ENCODE measurements around the gene CALN1.
"Not testable (repeated sequence)": the region's sequence is repeated elsewhere in the genome, so short reads cannot be mapped to it uniquely, and the experiment has no call there.

The CALN1 gene

DNA sequence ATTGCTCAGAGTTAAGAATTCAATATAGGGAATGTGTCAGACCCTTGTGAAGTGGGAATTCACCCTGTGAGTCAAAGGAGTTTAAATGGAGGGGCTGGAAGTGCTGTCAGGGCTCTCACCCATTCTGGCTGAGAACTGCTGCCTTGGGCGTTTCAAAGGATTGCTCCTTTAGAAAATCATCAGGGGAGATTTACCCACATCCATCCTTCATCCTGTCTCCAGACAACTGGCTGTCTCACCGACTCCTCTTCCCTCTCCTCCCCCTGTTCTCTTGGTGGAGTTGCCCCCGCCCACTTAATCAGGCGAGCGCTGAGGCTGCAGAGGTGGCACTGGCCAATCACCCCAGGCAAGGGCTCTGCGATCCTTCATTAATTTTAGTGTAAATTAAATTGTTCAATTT, 554.8 kb downstream of the CALN1 start:
- Histone ChIP-seq H2AFZ (ENCODE audit: low read depth, low read length) (no peak overlapping the region), H3K4me1 (ENCODE audit: insufficient read depth, low read length) (no peaks in the 10 kb centered on the region), H3K36me3 (ENCODE audit: insufficient read depth, low read length) (no peaks in the 10 kb centered on the region), H3K27me3 (ENCODE audit: insufficient read depth, low read length) (peaks cover 2% of the 10 kb centered on the region), H3K9me3 (ENCODE audit: low read length) (no peaks in the 10 kb centered on the region), H3K4me3 (ENCODE audit: low read length) (no peak overlapping the region)

DNA sequence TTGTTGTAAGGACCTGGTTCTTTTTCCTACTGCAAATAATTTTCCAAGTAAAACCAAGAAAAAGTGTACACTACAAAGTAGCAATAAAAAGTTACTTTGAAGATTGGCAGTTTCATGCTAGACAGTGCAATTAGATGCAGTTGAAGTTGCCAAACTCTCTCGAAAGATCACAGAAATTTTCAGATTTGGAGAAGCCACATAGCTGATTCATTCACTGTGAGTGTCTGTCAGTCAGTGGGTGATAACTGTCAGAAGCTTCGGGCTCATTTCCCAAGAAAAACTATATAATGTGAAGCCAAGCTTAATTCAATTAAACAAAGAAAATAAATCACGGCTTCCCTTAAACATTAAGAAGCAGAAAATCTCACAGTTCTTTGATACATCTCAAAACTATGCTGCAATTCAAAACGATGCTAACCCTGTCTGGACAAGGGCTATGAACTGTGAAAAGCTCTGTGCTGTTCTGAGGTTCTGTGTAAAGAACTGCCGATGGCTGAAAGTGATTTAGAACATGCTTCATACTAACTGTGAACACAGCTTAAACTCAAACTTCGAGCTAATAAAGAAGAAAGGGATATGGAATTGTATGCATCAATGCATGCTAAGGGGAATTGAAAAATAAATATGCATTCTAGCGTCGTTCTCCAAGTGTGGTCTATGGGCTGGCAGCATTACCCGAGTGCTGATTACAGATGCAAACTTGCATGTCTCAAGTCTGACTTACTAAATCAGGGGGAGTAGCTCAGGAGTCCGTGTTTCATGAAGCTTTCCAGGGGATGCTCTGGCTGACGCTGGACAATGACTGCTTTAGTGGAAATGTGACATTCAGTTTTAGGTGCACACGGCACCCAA, 557.4 kb downstream of the CALN1 start:
- H3K4me1 ChIP-seq (ENCODE audit: insufficient read depth, low read length), result no peaks in the 10 kb centered on the region
- H3K27me3 ChIP-seq (ENCODE audit: insufficient read depth, low read length), result peaks cover 2% of the 10 kb centered on the region
- H3K36me3 ChIP-seq (ENCODE audit: insufficient read depth, low read length), result no peaks in the 10 kb centered on the region
- H3K4me3 ChIP-seq (ENCODE audit: low read length), result no peak overlapping the region
- H2AFZ ChIP-seq (ENCODE audit: low read depth, low read length), result no peak overlapping the region
- no peaks in the 10 kb centered on the region for H3K9me3 ChIP-seq (ENCODE audit: low read length)

DNA sequence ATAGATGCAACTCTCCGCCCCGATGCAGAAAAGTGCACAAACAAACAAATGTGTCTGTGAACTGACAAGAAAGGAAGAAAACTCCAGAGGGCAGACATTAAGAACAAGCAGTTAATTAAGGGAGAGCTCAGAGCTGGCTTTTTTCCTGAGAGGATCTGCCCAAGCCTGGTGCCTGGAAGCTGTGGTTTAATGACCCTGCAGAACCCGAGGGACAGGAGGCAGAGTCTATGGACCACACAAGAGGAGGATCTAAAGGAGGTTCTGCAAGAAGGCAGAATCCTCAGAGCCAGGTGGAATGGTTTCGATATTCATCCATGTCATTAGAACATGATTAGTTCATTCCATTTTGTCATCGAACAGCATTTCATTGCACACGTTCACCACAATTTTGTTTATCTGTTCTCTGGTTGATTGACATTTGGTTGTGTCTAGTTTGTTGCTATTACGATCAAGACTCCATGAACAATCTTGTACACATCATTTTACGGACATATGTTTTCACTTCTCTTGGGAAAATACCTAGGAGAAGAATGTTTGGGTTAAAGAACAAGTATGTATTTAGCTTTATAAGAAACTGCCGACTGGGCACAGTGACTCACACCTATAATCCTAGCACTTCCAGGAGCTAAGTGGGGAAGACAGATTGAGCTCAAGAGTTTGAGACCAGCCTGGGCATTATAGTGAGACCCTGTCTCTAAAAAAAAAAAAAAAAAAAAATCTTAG, 560.2 kb downstream of the CALN1 start:
- H3K4me1 ChIP-seq (ENCODE audit: insufficient read depth, low read length), result no peaks in the 10 kb centered on the region
- H3K27me3 ChIP-seq (ENCODE audit: insufficient read depth, low read length), result peaks cover 2% of the 10 kb centered on the region

DNA sequence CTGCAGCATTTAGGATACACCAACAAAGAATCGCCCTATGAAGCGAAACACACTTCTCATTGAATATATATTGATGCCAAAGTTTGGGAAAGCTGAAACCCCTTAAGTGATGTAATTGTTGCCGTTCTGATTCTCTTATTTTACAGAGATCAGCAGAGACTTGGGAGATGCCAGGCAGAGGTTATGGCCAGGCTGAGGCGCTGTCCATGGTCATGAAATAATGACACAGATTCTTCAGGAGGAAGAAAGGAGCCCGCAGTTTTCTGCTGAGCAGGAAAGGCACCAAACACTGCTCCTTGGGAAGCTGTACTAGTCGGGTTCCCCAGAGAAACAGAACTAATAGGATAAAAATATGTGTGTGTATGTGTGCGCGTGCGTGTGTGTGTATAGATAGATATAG, 566.0 kb downstream of the CALN1 start:
- H2AFZ ChIP-seq (ENCODE audit: low read depth, low read length), result no peak overlapping the region
- no peaks in the 10 kb centered on the region for H3K27me3 ChIP-seq (ENCODE audit: insufficient read depth, low read length)
- H3K36me3 ChIP-seq (ENCODE audit: insufficient read depth, low read length), result no peaks in the 10 kb centered on the region
- H3K9me3 ChIP-seq (ENCODE audit: low read length), result no peaks in the 10 kb centered on the region
- no peak overlapping the region for H3K4me3 ChIP-seq (ENCODE audit: low read length)
- no peaks in the 10 kb centered on the region for H3K4me1 ChIP-seq (ENCODE audit: insufficient read depth, low read length)

More for the DNA sequence above, 560.2 kb downstream of the CALN1 start:
- H3K4me3 ChIP-seq (ENCODE audit: low read length), result no peak overlapping the region
- no peak overlapping the region for H2AFZ ChIP-seq (ENCODE audit: low read depth, low read length)
- no peaks in the 10 kb centered on the region for H3K9me3 ChIP-seq (ENCODE audit: low read length)
- H3K36me3 ChIP-seq (ENCODE audit: insufficient read depth, low read length), result no peaks in the 10 kb centered on the region

DNA sequence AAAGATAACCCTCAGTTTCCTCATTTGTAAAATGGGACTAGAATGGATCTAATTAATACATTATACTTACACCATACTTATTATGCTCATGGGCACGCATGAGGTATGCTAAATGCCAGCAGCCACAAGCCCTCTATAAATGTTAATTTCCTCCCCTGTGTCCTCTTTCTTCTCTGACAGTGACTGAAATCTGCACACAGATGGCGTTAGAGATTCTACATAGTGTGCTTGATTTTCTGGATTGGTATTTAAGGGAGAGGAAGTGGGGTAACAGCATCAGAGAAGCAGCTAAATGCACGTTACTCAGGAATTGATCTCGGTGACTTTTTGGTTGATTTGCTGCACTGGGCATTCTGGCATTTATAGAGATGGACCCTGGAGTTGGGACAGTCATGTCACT, 568.5 kb downstream of the CALN1 start:
- no peaks in the 10 kb centered on the region for H3K27me3 ChIP-seq (ENCODE audit: insufficient read depth, low read length)
- H3K4me3 ChIP-seq (ENCODE audit: low read length), result no peak overlapping the region
- no peaks in the 10 kb centered on the region for H3K36me3 ChIP-seq (ENCODE audit: insufficient read depth, low read length)
- H2AFZ ChIP-seq (ENCODE audit: low read depth, low read length), result no peak overlapping the region
- H3K4me1 ChIP-seq (ENCODE audit: insufficient read depth, low read length), result no peaks in the 10 kb centered on the region
- no peaks in the 10 kb centered on the region for H3K9me3 ChIP-seq (ENCODE audit: low read length)

DNA sequence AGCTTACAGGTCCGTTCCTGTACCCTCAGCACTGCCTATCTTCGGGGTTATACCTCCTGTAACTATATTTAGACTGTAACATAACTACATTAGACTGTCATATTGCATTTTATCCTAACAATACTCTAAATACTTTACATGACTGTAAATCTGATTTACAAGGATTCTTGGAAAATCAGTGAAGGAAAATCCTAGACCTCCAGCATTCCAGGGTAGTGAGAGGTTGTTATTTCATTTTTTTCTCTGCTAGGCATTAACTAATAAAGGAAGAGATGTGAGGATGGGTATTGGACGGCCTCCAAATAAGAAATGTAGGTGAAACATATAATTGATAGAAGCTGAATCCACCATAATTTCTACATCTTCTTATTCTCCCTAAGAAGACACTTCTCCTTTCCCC, 569.4 kb downstream of the CALN1 start:
- no peaks in the 10 kb centered on the region for H3K36me3 ChIP-seq (ENCODE audit: insufficient read depth, low read length)
- H3K4me1 ChIP-seq (ENCODE audit: insufficient read depth, low read length), result no peaks in the 10 kb centered on the region
- no peak overlapping the region for H2AFZ ChIP-seq (ENCODE audit: low read depth, low read length)
- no peaks in the 10 kb centered on the region for H3K27me3 ChIP-seq (ENCODE audit: insufficient read depth, low read length)
- H3K9me3 ChIP-seq (ENCODE audit: low read length), result no peaks in the 10 kb centered on the region
- no peak overlapping the region for H3K4me3 ChIP-seq (ENCODE audit: low read length)

DNA sequence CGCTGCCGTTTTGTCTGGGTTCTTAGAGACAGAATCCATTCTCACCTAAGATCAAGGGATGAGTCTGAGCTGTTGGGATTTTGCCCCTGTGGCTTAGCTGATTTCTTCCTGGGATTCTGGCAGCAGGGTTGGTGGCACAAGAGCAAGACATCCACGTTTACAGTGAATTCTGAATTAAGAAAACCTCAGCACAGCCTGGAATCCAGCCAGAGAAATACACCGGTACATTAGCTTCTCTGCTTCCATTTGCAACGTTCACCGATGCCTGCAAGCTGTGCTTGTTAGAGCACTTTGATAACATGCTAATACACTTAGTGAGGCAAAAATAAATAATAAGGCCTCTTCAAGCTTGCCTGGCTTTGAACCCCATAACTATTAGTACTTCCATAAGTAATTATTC, 569.8 kb downstream of the CALN1 start:
- Histone ChIP-seq H3K9me3 (ENCODE audit: low read length) (no peaks in the 10 kb centered on the region), H3K27me3 (ENCODE audit: insufficient read depth, low read length) (no peaks in the 10 kb centered on the region), H3K36me3 (ENCODE audit: insufficient read depth, low read length) (no peaks in the 10 kb centered on the region), H3K4me1 (ENCODE audit: insufficient read depth, low read length) (no peaks in the 10 kb centered on the region), H3K4me3 (ENCODE audit: low read length) (no peak overlapping the region), H2AFZ (ENCODE audit: low read depth, low read length) (no peak overlapping the region)

DNA sequence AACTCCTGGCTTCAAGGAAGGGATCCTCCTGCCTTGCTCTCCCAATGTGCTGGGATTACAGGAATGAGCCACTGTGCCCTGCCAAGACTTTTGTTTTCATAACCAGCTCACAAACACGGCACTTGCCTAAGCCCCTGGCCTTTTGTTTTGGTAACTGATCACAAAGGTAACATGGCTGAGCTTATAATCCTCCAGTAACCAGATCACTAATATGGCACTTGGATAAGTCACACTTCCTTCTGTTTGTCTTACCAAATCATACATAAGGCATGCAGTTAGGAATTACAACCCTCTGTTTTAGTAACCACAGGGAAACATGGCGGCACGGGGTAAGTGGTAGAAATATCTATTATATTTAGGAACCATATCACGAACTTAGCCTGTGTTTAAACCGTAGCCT, 577.1 kb downstream of the CALN1 start:
- Histone ChIP-seq H3K4me1 (ENCODE audit: insufficient read depth, low read length) (no peaks in the 10 kb centered on the region), H3K27me3 (ENCODE audit: insufficient read depth, low read length) (no peaks in the 10 kb centered on the region), H2AFZ (ENCODE audit: low read depth, low read length) (no peak overlapping the region), H3K36me3 (ENCODE audit: insufficient read depth, low read length) (no peaks in the 10 kb centered on the region), H3K9me3 (ENCODE audit: low read length) (no peaks in the 10 kb centered on the region), H3K4me3 (ENCODE audit: low read length) (no peak overlapping the region)

DNA sequence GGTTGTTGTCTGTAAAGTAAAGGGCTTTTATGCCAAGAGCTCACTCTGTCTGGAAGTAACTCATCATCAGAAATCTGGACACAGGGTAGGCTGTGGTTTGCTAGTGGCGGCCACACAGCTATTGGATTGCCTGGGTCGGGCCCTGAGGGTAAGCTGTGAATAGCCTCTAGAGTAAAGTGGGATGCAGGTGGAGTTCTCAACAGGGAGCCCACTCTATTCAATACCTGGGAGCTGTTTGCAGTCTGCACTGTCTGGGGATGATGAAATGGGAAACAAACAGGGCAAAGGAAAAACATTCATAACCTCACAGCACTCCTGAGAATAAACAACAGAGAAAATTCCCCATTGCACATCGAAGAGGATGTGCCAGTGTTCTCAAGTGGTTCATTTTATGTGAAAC, 582.6 kb downstream of the CALN1 start:
- H2AFZ ChIP-seq (ENCODE audit: low read depth, low read length), result no peak overlapping the region
- no peak overlapping the region for H3K4me3 ChIP-seq (ENCODE audit: low read length)
- no peaks in the 10 kb centered on the region for H3K9me3 ChIP-seq (ENCODE audit: low read length)
- no peaks in the 10 kb centered on the region for H3K27me3 ChIP-seq (ENCODE audit: insufficient read depth, low read length)
- H3K4me1 ChIP-seq (ENCODE audit: insufficient read depth, low read length), result no peaks in the 10 kb centered on the region
- H3K36me3 ChIP-seq (ENCODE audit: insufficient read depth, low read length), result no peaks in the 10 kb centered on the region

DNA sequence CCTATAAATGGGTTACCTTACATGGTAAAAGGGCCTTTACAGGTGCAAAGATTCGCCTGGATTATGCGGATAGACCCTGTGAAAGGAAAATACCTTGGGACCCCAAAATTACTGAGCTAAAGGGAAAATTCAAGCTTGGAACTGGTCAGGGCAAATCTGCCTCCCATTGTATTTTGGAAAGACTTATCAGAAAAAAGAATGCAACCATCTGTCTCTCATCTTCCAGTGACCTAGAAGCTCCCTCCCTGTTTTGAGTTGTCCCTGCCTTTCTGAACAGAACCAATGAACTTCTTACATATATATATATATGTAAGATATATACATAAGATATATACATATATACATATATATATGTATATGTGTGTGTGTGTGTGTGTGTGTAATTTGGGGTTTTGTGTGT, 583.8 kb downstream of the CALN1 start:
- H3K27me3 ChIP-seq (ENCODE audit: insufficient read depth, low read length), result no peaks in the 10 kb centered on the region
- no peaks in the 10 kb centered on the region for H3K36me3 ChIP-seq (ENCODE audit: insufficient read depth, low read length)
- no peak overlapping the region for H3K4me3 ChIP-seq (ENCODE audit: low read length)
- H2AFZ ChIP-seq (ENCODE audit: low read depth, low read length), result no peak overlapping the region
- H3K9me3 ChIP-seq (ENCODE audit: low read length), result no peaks in the 10 kb centered on the region
- H3K4me1 ChIP-seq (ENCODE audit: insufficient read depth, low read length), result no peaks in the 10 kb centered on the region

DNA sequence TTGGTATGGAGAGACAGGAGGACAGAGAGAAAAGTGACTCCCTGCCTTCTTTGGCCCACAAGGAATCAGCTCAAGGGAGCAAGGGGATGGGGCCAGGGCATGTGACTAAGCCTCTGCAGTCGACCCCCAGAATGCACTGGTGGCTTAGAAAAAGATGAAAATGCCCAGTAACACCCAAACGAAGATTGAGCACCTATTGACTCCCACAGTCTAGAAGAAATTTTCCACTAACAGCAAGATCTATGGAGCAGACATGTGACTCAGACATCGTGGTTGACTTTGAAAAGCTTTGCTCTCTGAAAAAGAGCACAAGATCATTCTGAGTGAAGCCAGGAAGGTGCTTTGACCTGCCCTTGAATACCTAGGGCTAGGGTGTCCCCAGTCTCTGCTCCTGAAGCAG, 586.0 kb downstream of the CALN1 start:
- no peak overlapping the region for H2AFZ ChIP-seq (ENCODE audit: low read depth, low read length)

DNA sequence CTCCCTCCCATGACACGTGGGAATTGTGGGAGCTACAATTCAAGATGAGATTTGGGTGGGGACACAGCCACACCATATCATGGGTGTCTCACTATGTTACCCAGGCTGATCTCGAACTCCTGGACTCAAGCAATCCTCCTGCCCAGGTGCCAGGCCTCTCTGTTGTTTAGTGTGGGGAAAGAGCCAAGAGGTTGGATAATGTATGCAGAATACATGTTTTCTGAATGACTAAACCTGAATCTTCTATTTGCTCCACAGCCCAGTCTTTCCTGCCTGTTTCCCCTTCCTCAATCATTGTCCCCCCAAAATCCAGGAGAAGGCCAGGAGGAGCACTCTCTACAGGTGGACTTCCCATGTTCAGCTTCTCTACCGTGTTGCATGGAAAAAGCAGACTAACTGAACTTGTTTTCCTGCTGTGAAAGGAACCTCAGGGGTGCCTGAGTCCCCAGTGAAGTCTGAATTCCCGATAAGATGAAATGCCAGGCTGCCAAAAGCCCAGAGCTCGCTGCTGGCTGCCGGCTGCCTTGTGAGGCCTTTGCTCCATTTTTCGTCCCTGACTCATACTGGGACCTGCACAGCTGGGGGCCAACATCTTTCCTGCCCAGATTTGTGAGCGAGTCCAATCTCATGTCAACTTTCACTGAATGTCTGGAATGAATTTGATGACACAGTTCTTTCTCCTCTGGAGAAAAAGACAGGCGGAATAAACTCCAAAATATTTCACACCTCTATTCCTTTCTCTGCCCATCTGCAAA, 588.0 kb downstream of the CALN1 start:
- Histone ChIP-seq H3K4me3 (ENCODE audit: low read length) (no peak overlapping the region), H3K27me3 (ENCODE audit: insufficient read depth, low read length) (no peaks in the 10 kb centered on the region), H2AFZ (ENCODE audit: low read depth, low read length) (no peak overlapping the region), H3K36me3 (ENCODE audit: insufficient read depth, low read length) (no peaks in the 10 kb centered on the region), H3K9me3 (ENCODE audit: low read length) (no peaks in the 10 kb centered on the region), H3K4me1 (ENCODE audit: insufficient read depth, low read length) (no peaks in the 10 kb centered on the region)

More for the DNA sequence above, 586.0 kb downstream of the CALN1 start:
- Histone ChIP-seq H3K9me3 (ENCODE audit: low read length) (no peaks in the 10 kb centered on the region), H3K4me1 (ENCODE audit: insufficient read depth, low read length) (no peaks in the 10 kb centered on the region), H3K36me3 (ENCODE audit: insufficient read depth, low read length) (no peaks in the 10 kb centered on the region), H3K4me3 (ENCODE audit: low read length) (no peak overlapping the region), H3K27me3 (ENCODE audit: insufficient read depth, low read length) (no peaks in the 10 kb centered on the region)

DNA sequence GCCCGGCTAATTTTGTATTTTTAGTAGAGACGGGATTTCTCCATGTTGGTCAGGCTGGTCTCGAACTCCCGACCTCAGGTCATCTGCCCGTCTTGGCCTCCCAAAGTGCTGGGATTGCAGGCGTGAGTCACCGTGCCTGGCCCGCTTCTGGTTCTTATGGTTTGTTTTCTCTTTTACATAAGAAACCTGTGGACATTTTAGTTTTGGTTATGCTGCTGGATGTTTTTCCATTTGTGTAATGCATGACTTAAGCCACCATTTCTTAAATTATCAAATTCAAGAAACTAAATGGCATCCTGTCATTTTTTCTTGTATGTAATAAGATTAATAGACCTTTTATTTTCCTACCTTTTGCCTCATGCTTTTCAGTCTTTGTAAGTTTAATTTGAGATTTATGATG, 589.7 kb downstream of the CALN1 start:
- H3K36me3 ChIP-seq (ENCODE audit: insufficient read depth, low read length); H3K27me3 ChIP-seq (ENCODE audit: insufficient read depth, low read length); H3K9me3 ChIP-seq (ENCODE audit: low read length); H3K4me3 ChIP-seq (ENCODE audit: low read length); H3K4me1 ChIP-seq (ENCODE audit: insufficient read depth, low read length); H2AFZ ChIP-seq (ENCODE audit: low read depth, low read length): not testable (repeated sequence)

Measured in neuron (in vitro differentiated cells).